ENCODE data around the gene NT5DC3. TPM values are rescaled to one million over a fixed set of nuclear protein-coding genes. Genes with fewer than 3 reads are reported as not detected.

Gene NT5DC3
- 7.0 TPM in 2 replicates for total RNA-seq

DNA sequence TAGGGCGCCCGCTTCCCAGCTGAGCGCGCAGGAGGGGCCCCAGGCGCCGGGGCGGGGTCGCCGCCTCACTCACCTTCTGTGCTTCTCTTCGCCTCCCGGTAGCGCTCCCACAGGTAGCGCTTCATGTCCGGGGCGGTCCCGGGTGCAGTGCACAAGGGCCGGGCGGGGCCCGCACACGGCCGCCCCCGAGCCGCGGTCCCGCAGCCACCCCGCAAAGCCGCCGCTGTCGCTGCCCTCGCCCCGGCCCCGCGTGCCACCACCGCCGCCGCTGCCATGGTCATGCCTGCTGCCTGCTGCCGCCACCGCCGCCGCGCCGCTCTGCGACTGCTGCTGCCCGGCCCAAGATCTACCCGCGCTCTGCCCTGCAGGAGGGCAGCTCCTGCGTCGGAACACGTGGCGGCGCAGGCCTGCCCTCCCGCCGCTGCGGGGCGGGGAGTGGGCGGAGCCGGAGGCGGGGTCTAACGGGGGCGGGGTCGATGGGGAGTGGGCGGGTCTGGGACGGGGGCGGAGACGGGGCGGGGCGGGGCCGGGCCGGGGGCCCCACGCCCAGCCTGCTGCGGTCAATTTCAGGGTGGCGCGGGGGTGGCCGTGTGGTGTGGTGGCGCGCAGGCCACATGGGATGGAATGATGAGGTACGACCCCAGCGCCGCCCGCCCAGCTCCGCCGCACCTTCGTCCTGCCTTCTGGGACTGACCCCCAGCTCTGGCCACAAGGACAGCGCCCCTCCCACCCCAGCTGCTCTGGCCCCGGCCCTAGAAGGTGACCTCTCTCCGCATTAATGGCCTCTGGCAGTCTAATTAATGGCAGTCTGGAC lies at the start of gene NT5DC3:
Gene NT5DC3 (minus strand): TSS at position 359 of the 814 bp plus-strand sequence. CDS start 78 bp downstream, at position 281.
- DNase-seq = peak; percentile 90

DNA sequence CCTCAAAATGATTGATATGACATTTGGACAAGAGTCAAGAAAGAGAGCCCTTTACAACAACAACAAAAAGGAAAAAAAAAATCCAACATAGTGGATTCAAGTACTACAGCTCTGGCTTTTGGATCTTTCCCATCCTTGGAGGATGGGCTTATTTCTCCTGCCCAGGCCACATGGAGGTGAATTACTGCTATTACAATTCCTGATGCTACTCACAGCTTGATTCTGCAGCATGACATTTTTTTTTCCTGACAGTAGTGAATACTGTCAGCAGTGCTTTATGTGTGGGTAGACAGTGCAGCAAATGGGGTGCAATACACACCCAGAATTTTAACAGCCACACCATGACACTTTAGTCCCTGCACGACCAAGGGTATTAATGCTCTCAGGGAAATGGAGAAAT lies 46.7 kb upstream of the NT5DC3 start:
- no peak for DNase-seq

DNA sequence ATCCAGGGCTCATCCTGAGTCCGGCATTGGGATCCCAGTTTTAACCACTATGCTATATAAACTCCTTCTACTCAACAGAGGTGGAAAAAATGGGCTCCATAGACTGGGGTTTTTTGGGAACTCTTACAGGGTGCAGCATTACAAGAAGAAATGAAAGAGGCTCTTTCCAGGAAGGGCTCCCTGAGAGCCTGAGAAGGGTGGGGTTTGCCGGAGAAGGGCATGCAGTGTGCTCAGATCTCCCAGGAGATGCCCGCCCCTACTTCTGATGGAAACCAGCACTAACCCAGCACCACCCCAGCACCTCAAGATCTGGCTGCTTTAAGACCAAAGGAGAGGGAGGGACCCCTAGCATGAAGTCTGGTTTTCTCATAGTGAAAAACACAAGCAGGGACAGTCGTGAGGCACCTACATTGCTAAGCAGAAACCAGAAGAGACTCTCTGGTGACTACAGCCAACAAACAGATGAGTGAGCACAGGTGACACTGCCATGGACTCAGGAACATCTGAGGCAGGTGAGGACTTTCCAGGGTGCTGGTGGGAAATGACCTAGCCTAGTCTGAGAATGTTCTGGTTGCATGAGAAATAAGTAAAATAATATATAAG lies 45.3 kb upstream of the NT5DC3 start:
- DNase-seq = no peak

DNA sequence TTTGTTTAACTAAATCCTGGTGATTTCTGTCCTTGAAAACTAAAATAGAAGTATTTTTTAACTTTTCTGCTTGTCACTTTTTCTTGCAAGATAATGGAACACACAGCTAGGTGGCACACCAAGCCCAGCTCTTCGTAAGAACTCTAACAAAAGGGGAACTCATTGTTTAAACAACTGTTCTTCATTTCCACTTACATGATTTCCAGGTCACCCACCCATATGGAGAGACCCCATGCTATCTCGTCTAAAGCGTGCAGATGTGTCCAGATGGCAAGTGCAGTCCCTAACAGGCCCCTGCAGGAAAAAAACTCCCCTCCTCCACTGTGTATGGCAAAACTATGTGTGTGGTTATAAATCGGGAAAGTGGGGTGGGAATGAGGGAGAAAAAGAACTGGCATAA lies 43.3 kb upstream of the NT5DC3 start:
- DNase-seq = peak; percentile 72

DNA sequence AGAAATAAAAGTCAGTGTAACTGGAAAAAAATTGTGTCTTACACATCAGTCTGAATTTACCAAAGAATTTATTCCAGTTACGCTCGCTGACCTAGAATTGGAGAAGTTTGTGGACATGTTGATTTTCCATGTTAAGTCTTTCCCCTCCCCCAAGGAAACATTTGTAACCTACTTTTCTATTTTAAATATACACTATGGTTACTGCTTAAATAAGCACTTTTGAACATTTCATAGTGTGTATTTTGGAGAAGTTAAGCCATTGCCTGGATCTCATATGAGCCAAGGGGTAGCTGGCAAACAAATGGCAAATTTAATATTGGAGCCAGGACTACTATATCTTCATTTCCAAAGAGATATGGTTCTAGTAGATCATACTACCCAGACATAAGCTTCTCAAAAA lies 42.9 kb upstream of the NT5DC3 start:
- no peak for DNase-seq

DNA sequence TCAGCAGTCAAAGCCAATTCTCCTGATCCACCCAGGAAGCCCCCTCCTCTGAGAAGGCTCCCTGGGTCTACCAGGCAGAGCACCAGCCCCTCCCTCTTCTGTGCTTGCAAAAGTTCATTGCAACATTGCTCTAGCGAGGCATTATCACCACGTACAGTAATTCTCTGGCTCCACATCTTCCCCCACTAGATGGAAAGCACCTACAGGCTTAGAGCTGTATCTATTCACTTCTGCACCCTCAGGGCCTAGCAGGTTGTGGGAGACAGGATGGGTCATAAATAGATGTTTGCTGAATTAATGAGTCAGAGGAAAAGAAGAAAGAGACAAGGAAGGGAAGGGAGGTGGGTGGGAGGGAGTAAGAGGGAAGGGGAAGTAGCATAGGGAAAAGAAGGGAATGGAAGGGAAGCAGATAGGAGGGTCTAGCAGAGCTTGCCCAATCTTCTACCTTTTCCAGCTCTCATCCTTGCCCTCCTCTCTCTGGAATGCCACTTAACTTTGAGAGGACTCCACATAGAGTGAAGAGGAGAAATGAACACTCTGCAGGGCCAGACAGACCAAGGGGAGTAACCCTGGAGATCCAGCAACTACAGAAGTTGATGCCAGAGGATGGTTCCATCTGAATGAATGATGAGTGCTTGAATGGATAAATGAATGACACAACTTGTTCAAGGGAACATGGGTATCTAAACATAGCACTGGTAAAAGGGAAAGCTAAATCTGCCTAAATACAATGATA lies 42.0 kb upstream of the NT5DC3 start:
- DNase-seq = no peak

DNA sequence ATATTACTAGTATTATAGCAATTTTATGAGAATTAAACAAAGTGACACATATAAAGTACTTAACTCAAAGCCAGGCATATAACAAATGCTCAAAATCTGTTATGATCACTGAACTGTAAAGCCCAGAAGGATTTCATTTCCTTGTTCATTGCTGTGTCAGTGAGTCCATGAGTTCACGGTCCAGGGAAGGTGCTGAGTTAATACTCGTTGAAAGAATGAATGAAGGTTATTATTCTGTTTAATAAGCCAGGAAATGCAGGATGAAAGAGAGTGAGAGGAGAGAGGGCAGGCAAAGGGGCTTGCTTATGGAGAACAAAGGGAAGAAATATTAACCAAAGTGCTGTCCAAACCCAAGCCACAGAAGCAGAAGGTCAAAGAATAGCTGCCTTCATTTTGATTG lies 40.2 kb upstream of the NT5DC3 start:
- DNase-seq = peak; percentile 8

DNA sequence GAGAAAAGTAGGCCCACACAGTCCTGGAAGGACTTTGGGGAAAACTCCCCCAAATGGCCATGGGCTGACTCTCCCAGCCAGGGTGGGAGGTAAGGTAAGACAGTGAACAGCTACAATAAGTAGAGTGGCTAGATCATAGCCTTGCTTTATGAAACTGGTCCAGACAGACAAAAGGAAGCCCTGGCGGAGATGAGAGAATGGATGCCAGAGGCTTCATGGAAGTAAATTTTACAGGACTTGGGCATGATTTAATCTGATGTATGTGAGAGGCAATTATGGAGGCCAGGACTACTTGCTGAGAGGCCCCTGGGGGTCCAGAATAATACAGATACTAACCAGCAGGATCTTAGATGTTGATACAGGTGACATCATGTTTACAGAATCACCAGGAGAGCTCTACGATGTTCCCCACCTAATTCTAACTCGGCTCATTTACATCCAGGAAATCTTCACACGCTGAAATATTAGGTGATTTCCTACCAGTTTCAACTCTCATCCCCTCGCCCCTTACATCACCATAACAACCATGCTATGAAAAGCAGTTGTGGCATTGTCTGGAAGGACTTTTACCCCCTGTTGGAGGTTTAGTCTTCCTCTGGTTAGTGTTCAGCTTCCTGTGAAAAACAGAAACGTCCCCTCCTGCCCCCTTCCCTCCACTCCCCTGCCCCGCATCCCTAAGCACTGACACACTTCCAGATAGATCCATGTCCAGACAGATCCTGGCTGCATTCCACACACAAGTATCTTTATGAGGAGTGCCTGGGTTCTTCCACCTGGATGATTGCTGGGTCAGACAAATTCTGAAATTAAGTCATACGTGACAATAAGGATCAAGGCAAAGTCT lies 39.5 kb upstream of the NT5DC3 start:
- peak; percentile 56 for DNase-seq

DNA sequence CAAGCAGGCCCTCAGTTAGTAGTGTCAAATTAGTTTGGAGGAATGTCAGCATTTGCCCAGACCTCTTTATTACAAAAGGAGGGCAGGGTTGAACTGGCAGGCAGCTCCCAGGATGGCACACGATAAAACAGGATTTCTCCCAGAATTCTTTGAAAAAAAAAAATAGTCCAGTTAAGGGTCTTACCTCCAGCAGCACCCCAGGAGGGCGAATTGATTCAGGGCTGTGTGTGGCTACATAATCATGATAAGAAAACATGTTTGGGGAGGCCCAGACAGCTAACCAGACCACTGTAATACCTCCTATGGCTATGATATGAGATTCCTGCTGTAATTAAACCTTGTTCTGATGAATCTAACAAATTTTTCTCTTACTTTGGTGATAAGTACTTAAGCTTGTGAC lies 38.8 kb upstream of the NT5DC3 start:
- DNase-seq = no peak

DNA sequence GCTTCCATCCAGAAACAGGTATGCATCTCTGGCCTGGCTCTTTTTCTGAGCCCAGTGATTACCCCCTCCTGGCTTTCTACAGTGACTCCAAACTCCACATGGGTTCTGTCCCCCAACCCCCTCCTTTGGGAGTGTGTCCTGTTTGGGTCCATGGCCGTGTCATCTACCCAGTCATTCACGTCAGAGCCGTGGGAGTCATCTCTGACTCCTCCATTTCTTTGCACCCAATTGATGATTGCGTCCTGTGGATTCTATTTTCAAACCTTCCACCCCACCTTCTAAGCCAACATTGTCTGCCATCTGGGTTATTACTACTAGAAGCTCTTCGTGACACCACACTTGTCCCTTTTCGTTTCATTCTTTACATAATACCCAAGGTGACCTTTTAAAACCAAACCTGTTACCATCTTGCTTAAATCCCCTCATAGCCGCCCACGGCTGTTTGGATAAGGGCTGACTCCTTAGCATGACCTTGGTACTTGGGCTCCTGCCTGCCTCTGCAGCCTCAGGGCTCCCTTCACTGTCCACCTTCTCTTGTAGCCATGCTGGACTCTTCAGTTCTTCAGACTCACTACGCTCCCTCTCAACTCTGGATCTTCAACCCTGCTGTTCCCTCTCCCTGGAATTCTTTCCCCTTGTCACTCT lies 38.1 kb upstream of the NT5DC3 start:
- DNase-seq = no peak

DNA sequence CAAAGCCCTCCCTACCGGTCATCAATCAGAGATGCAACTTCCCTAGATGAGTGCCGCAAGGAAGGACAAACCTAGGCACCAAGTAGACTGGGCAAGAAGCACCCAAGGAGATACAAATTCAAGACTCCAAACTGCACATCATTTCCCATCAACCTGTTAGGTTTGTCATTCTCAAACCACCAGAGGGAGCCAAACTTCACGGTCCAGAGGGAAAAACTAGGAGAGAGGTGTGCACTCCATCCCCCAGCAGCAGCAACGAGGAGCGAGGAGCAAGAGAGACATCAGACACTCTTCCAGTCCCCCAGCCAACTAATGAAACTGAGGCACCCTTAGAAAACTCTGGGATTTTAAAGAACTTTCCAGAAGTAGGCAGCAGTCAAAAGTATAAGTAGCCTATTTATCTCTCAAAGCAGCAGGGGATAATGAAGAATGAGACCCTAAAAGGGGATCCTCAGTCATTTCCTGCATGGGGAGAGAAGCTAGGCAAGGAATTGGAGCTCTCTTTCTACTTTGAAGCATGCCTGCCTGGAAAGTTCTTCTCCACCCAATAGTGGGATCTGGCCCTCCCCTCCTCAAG lies 37.0 kb upstream of the NT5DC3 start:
- DNase-seq = peak; percentile 80

DNA sequence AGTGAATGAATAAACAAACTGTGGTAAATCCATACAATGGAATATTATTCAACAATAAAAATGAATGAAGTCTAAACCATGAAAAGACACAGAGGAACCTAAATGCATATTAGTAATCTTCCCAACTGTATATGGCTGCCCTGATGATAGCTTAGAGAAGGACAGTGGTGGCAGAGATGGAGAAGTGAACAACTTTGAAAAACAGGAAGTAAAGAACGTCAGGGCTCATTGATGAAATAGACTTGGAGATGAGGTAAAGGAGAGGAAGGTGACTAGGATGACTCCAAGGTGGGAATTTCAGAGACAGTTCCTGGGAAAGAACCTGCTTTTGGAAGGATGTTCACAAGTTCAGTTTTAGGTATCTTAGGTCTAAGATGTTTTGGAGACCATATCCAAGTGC lies 36.3 kb upstream of the NT5DC3 start:
- DNase-seq = no peak

DNA sequence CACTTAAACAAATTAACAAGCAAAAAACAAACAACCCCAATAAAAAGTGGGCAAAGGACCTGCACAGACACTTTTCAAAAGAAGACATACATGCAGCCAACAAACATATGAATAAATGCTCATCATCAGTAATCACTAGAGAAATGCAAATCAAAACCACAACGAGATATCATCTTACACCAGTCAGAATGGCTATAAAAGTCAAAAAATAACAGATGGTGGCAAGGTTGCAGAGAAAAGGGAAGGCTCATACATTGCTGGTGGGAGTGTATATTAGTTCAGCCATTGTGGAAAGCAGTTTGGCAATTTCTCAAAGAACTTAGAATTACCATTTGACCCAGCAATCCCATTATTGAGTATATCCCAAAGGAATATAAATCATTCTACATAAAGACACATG lies 34.6 kb upstream of the NT5DC3 start:
- no peak for DNase-seq

DNA sequence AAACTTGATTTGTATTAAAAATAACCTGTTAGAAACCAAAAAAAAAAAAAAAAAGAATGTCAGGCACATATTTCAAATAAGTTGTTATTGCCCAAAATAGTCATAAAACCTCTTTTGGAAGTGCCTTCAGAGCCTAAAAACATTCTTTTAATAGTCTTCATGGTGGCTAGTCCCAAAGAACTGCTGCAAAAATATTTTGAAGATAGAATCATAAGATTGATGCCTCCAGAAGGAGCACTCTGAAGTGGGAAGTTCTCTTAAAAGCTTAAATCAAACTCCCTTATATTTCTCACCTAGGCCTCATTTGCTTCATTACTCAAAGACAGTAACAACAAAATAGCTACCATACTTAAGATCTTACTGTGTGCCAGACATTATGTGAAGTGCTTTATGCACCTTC lies 27.2 kb upstream of the NT5DC3 start:
- no peak for DNase-seq

DNA sequence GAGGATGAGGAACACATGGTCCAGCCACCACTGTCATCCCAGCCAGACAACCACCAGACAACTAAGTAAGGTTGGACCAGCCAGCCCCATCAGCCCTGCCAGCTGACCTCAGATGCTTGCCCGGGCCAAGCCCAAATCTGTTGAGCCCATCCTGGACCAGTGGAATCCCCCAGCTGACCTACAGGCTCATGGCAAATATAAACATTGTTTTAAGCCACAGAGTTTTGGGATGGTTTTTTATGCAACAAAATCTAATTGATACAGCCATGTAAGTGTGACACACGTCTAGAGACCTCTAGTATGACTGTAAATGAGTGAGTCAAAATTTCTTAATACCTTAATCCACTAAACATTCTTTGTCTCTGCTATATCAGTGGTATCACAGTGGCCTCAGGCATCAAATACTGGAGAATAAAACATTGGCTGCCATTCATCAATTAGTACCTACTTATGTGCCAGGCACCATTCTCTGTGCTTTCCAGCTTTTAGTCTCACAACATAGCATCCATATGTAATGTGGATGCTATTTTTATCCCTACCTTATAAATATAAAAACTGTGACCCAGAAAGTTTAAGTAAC lies 24.2 kb upstream of the NT5DC3 start:
- DNase-seq = no peak

DNA sequence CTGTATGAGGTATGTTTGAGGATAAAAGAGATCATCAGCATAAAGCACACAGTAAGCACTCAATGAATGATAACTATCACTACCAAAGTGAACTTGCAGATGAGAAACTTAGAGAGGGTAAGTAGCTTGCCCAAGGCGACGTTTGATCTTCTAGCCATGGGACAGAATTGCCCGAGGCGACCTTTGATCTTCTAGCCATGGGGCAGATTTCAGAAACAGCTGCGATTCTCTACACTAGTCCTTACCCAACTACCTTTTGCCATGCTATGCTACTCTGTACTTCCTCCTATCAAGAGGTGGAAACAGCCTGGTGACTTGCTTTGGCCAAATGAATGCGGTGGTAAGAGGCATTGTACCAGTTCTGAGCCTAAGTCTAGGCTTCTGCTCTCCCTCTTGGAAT lies 23.7 kb upstream of the NT5DC3 start:
- DNase-seq = no peak

DNA sequence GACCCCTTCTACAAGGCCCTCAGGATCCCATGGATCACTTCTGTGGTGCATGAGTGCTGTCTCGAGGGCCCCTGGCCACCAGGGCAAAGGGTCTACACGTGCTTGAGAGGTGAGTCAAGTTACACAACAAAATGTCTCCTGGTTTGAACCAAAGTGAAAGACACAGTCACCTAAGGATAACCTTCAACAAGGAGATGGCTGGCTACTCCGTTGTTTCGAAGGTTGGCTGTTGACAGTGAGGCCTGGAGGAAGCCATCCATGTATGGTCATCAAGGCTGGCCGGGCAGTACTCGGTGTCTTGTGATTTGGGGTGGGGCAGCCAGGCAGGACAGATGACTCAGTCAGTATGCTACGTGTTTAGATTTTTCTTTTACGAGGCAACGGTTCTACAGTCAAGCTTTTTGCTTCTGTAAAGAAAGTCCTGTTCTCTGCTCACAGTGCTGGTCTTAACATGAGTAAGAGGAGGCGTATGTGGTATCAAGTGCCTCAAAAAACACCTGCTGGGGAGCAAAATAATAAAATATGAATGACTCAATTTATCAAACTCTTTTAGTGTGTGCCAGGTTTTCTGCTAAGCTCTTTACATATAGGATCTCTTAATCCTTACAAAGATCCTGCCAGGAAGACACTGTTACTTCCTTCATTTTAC lies 18.0 kb upstream of the NT5DC3 start:
- peak; percentile 74 for DNase-seq

DNA sequence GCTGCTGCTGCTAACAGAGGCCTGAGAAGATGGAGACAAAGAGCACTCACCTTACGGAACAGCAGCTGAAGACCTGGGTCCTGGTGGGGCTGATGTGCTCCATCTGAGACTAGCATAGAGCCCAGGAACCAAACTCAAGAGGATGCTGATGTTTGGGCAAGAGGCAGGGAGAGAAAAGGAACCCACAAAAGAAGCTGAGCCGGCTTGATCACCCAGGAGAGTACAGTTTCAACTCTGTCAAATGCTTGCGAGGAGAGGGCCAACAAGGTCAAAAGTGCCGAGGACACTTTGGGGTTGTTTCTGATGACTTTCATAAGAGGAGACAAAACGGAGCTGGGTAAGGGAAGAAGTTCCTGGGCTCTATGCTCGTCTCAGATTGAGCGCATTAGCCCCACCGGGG lies 17.3 kb upstream of the NT5DC3 start:
- DNase-seq = no peak

DNA sequence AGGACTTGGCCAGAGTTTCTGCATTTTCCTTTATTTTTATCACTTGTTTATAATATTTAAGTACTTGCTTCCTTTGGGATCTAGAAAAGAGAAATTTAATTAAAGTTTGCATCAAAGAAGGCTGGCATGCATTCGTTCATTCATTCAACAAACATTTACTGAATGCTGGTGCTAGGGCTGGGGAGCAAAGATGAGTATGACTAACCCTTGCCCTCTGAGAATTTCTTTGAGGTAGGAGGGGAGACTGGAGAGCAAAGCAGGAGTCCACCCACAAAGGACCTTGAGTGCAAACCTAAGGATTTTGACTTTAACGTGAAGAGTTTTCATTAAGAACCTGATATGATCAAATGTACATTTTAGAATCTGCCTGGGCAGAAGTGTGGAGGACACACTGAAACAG lies 16.1 kb upstream of the NT5DC3 start:
- DNase-seq = no peak

DNA sequence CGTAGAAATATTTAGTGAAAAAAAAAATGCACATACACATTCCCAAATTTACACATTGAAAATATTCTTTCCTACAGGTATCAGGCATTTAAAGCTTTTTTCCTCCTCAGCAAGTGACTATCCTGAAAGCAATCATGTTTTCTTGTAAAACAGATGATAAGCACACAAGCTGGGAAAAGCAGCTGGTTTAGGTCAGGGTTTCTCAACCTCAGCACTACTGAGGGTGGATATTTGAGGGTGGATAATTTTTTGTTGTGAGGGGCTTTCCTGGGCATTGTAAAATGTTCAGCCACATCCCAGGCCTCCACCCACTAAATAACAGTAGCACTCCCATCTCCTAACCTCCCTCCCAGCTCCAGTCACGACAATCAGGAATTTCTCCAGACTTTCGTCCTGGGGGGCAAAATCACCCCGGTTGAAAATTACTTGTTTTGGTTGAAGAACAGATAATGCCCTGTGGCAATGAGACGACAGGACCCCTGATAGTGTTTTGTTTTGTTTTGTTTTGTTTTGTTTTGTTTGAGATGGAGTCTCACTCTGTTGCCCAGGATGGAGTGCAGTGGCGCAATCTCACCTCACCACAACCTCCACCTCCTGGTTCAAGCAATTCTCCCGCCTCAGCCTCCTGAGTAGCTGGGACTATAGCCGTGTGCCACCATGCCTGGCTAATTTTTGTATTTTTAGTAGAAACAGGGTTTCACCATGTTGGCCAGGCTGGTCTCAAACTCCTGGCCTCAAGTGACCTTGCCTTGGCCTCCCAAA lies 15.0 kb upstream of the NT5DC3 start:
- no peak for DNase-seq
